Spleen (tissue), 7 donors: Measurements from ENCODE around the gene POU2AF2.

Source experiments
- POLR2A ChIP-seq, 3 donors: fragments of 450-650 bp; IDR thresholded peaks; one replicate each; pipeline ENCODE4 v1.5.1; 2017; ENCODE audit warnings: antibody characterized with exemption in 3 of 3, mild to moderate bottlenecking in 1 of 3
- POLR2AphosphoS5 ChIP-seq, 3 donors: sonication (generic); formaldehyde crosslinking; IDR thresholded peaks; one replicate each; pipeline ENCODE4 v1.5.1; 2017; ENCODE audit warnings: antibody characterized with exemption in 3 of 3
- TF ChIP-seq, protein P1 (sequence below), 11 experiments: fragments of 200-600 bp in 7 of 11; fragments of 450-650 bp in 4 of 11; sonication (generic) in 4 of 11; IDR thresholded peaks in 8 of 11; conservative IDR thresholded peaks in 3 of 11; 1 replicate in 7 of 11; 2 replicates in 4 of 11; pipeline versions ENCODE4 v1.4.0 to v1.8.0; 2016 to 2021; ENCODE audit warnings: antibody characterized with exemption in 11 of 11, inconsistent platforms in 4 of 11, mild to moderate bottlenecking in 1 of 11
- donor health status: DM: no; HTN: no; CAD: no; lungs with moderate emphysema.
- donor health status: DM: no; HTN: no; CAD: no.
- donor health status: DM: no; HTN: no; CAD: no.

DNA sequence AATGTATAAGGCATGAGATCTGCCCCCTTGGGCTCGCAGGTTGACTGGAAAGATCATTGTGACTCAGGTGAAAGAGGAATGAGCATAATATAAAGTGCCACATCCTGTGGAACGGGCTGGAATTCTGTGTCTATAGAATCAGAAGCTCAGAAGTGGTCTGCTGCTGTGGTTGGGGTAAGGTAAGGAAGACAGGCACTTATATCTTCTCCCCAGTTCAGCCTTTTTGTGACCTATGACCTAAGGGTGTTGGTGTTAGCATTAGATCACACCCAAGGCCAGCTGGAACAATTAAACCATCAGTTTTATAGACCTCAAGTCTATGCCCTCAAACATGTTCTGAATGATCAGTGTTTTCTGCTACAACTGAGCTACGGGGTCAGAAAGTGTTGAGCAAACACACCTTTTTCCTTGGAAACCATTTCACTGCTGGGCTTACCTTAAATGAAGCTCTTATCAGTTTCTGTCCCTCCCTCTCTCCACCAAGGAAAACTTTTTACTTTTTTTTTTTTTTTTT lies 37.1 kb downstream of the POU2AF2 start:
- no peak for TF ChIP-seq POLR2A (IDR thresholded peaks at IDR 0.05)
- TF ChIP-seq, protein P1, sequence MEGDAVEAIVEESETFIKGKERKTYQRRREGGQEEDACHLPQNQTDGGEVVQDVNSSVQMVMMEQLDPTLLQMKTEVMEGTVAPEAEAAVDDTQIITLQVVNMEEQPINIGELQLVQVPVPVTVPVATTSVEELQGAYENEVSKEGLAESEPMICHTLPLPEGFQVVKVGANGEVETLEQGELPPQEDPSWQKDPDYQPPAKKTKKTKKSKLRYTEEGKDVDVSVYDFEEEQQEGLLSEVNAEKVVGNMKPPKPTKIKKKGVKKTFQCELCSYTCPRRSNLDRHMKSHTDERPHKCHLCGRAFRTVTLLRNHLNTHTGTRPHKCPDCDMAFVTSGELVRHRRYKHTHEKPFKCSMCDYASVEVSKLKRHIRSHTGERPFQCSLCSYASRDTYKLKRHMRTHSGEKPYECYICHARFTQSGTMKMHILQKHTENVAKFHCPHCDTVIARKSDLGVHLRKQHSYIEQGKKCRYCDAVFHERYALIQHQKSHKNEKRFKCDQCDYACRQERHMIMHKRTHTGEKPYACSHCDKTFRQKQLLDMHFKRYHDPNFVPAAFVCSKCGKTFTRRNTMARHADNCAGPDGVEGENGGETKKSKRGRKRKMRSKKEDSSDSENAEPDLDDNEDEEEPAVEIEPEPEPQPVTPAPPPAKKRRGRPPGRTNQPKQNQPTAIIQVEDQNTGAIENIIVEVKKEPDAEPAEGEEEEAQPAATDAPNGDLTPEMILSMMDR (IDR thresholded peaks at IDR 0.05 in 8 of 11, conservative IDR thresholded peaks at IDR 0.05 in 3 of 11) = no peak
- TF ChIP-seq POLR2AphosphoS5 (IDR thresholded peaks at IDR 0.05) = no peak
